ENCODE data around the gene SPEM1. TPM values are rescaled to one million over a fixed set of nuclear protein-coding genes. Genes with fewer than 3 reads are reported as not detected.

The SPEM1 gene
- total and polyA plus RNA-seq, 7 experiments from 2014 or later = not detected

DNA sequence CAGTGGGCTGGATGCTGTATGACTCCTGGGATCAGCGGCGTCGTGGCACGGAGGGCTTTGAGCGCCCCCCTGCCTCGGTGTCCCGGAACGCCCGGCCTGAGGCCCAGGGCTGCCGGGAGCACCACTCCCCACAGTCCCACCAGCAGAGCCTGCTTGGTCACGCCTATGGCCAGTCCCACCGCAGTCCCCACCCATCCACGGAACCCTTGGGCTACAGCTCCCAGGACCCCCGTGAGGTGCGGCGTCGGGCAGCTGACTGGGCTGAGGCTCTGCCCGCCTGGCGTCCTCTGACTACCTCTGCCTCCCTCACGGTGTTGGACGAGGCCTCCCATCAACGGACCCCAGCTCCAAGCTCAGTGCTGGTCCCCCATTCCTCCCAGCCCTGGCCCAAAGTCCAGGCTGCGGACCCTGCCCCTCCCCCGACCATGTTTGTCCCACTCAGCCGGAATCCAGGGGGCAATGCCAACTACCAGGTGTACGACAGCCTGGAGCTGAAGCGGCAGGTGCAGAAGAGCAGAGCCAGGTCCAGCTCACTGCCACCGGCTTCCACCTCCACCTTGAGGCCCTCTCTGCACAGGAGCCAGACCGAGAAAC lies 6.9 kb downstream of the SPEM1 start:
- no peaks in the 10 kb centered on the region for H3K27me3 ChIP-seq (ENCODE audit: control insufficient read depth in 2 of 2, insufficient read depth in 2 of 2, low read length in 2 of 2)
- Mint-ChIP-seq H3K4me1 (peaks cover 0 to 3% (median 0%) of the 10 kb centered on the region in 7 donors), H3K27ac (no peak overlapping the region), H3K4me3 (no peak overlapping the region), H3K27me3 (peaks cover 0 to 3% (median 0%) of the 10 kb centered on the region in 5 donors), H3K9me3 (peaks cover 0 to 2% (median 0%) of the 10 kb centered on the region in 11 donors), H3K36me3 (no peaks in the 10 kb centered on the region)
- no peaks in the 10 kb centered on the region for H3K36me3 ChIP-seq (ENCODE audit: control insufficient read depth in 2 of 3, insufficient read depth in 3 of 3, low read length in 3 of 3)
- ChIA-PET CTCF (no interaction called here), POLR2A (interaction anchor here (0.6 kb wide), 2 partner anchors 223 to 226 kb away, joined by 3 read pairs; no protein-coding TSS in a partner anchor)
- no peaks in the 10 kb centered on the region for H3K4me1 ChIP-seq (ENCODE audit: control insufficient read depth in 2 of 2, insufficient read depth in 2 of 2, low read length in 2 of 2)
- intact Hi-C loops (cut with micrococcal nuclease) = no loop called here
- H3K9me3 ChIP-seq (ENCODE audit: control insufficient read depth in 2 of 3, low read length in 3 of 3) = no peaks in the 10 kb centered on the region
- no peak for ATAC-seq
- DNase-seq = no peak
- H3K27ac ChIP-seq (ENCODE audit: low read depth, low read length) = no peak overlapping the region
- H3K4me3 ChIP-seq (ENCODE audit: low read length) = no peak overlapping the region

DNA sequence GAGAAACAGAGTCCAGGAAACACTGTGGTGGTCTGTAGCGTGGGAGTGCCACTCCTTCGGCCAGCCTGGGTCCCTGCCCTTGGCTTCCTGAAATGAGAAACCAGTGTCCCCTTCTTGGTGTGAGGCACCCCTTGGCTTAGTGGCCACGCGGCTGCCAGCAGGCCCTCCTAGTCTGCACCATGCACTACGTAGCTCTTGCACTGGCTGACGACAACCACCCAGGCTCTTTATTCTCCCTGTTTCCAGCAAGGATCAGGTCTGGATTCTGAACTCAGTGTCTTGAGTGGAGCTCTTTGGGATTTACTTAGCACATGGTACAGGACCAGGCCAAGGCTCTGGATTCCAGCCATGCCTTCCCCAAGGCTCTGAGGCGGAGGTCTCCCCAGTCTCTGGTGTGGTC lies 7.4 kb downstream of the SPEM1 start:
- ChIA-PET CTCF (no interaction called here), POLR2A (interaction anchor here (0.6 to 0.9 kb wide), 2 partner anchors 43 to 227 kb away, joined by 3 to 4 read pairs; no protein-coding TSS in a partner anchor)
- no peak for ATAC-seq
- Histone ChIP-seq H3K9me3 (ENCODE audit: control insufficient read depth in 2 of 3, low read length in 3 of 3) (no peaks in the 10 kb centered on the region), H3K36me3 (ENCODE audit: control insufficient read depth in 2 of 3, insufficient read depth in 3 of 3, low read length in 3 of 3) (no peaks in the 10 kb centered on the region), H3K27me3 (ENCODE audit: control insufficient read depth in 2 of 2, insufficient read depth in 2 of 2, low read length in 2 of 2) (no peaks in the 10 kb centered on the region), H3K27ac (ENCODE audit: low read depth, low read length) (no peak overlapping the region), H3K4me3 (ENCODE audit: low read length) (no peak overlapping the region), H3K4me1 (ENCODE audit: control insufficient read depth in 2 of 2, insufficient read depth in 2 of 2, low read length in 2 of 2) (no peaks in the 10 kb centered on the region)
- Mint-ChIP-seq H3K36me3 (no peaks in the 10 kb centered on the region), H3K4me3 (no peak overlapping the region), H3K27me3 (peaks cover 0 to 3% (median 0%) of the 10 kb centered on the region in 5 donors), H3K9me3 (peaks cover 0 to 2% (median 0%) of the 10 kb centered on the region in 11 donors), H3K27ac (no peak overlapping the region), H3K4me1 (peaks cover 0 to 3% (median 0%) of the 10 kb centered on the region in 7 donors)
- intact Hi-C loops (cut with micrococcal nuclease) = no loop called here
- no peak for DNase-seq

DNA sequence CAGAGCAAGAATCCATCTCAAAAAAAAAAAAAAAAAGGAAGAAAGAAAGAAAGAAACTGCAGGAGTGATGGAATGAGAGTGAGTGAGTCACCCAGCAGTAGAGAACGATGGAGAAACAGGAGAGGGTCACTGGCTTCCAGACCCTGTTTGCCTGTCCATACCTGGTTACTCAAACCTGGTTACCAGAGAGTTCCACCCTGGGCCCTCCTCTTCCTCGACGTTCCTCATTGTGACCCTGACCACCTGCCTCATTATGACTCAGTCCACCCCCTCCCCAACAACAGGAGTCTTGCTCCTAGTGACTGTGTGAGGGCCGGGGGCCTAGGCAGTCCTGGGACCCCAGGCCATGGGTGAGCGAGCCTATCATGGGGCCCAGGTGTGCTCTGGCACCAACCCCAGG lies 8.4 kb downstream of the SPEM1 start, which contains the start of gene SPEM3:
Gene SPEM3, plus strand, starts transcription at position 301 of the 400 bp plus-strand sequence. Its CDS starts 46 bp downstream, at position 347.
- Histone ChIP-seq H3K36me3 (ENCODE audit: control insufficient read depth in 2 of 3, insufficient read depth in 3 of 3, low read length in 3 of 3) (no peaks in the 10 kb centered on the region), H3K4me1 (ENCODE audit: control insufficient read depth in 2 of 2, insufficient read depth in 2 of 2, low read length in 2 of 2) (no peaks in the 10 kb centered on the region), H3K27me3 (ENCODE audit: control insufficient read depth in 2 of 2, insufficient read depth in 2 of 2, low read length in 2 of 2) (no peaks in the 10 kb centered on the region), H3K27ac (ENCODE audit: low read depth, low read length) (no peak within 1 kb of the TSS), H3K4me3 (ENCODE audit: low read length) (no peak within 1 kb of the TSS), H3K9me3 (ENCODE audit: control insufficient read depth in 2 of 3, low read length in 3 of 3) (no peaks in the 10 kb centered on the region)
- Mint-ChIP-seq H3K4me3 (no peak within 1 kb of the TSS), H3K9me3 (peaks cover 0 to 2% (median 0%) of the 10 kb centered on the region in 11 donors), H3K27ac (no peak within 1 kb of the TSS), H3K4me1 (peaks cover 0 to 3% (median 0%) of the 10 kb centered on the region in 7 donors), H3K27me3 (peaks cover 0 to 3% (median 0%) of the 10 kb centered on the region in 5 donors), H3K36me3 (no peaks in the 10 kb centered on the region)
- intact Hi-C loops (cut with micrococcal nuclease) = no loop called here
- ChIA-PET POLR2A (interaction anchor here (0.9 kb wide), 1 partner anchor 44 kb away, joined by 4 read pairs; no protein-coding TSS in a partner anchor), CTCF (no interaction called here)
- ATAC-seq = no peak
- no peak for DNase-seq

DNA sequence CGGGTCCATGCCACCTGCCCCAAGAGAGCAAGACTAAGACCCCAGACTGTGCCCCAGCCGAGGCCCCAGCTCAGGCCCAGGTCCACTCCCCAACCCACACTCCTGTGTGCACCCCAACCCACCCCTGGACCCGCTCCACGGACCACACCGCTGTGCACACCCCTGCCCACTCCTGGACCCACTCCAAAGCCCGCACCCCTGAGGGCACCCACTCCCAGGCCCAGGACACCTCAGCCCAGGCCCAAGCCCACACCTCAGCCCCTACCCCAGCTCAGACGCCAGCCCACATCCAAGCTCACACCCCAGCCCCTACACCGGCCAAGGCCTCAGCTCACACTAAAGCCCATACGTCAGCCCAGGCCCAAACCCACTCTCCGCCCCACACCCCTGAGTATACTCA lies 9.6 kb downstream of the SPEM1 start:
- no peak overlapping the region for H3K27ac Mint-ChIP-seq
- H3K27ac ChIP-seq (ENCODE audit: low read depth, low read length) = no peak overlapping the region

DNA sequence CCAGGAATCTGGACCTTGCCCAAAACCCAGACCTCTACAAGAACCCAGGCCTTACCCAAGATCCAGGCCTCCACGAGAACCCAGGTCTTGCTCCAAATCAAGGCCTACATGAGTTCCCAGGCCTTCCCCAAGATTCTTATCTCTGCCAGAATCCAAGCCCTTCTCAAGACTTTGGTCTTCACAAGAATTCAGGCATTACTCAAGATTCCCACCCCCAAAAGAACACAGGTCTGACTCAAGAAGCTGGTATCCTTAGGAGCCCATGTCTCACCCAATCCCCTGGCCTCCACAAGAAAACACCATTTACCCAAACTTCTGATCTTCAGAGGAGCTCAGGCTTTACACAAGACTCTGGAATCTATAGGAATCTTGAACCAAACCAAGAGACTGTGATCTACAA lies 11.1 kb downstream of the SPEM1 start:
- H3K36me3 ChIP-seq (ENCODE audit: control insufficient read depth in 2 of 3, insufficient read depth in 3 of 3, low read length in 3 of 3) = no peaks in the 10 kb centered on the region
- H3K4me3 Mint-ChIP-seq = no peak overlapping the region
- H3K27me3 Mint-ChIP-seq = peaks cover 0 to 2% (median 0%) of the 10 kb centered on the region in 5 donors
- no peaks in the 10 kb centered on the region for H3K36me3 Mint-ChIP-seq
- POLR2A ChIA-PET = interaction anchor here (1.2 to 1.6 kb wide), 2 partner anchors 22 to 75 kb away, joined by 3 to 5 read pairs; no protein-coding TSS in a partner anchor
- no peaks in the 10 kb centered on the region for H3K27me3 ChIP-seq (ENCODE audit: control insufficient read depth in 2 of 2, insufficient read depth in 2 of 2, low read length in 2 of 2)
- intact Hi-C loops (cut with micrococcal nuclease) = loop anchor here in 1 of 2 donors (10.0 kb wide), 1 partner anchor 416 kb away; the partner anchor contains the start of gene RNASEK
- H3K9me3 Mint-ChIP-seq = peaks cover 0 to 4% (median 0%) of the 10 kb centered on the region in 11 donors
- ATAC-seq = no peak
- CTCF ChIA-PET = interaction anchor here (1.0 kb wide), 1 partner anchor 51 kb away, joined by 3 read pairs; no protein-coding TSS in a partner anchor
- H3K27ac ChIP-seq (ENCODE audit: low read depth, low read length) = no peak overlapping the region
- peaks cover 7 to 12% (median 8%) of the 10 kb centered on the region in 7 donors for H3K4me1 Mint-ChIP-seq
- no peak overlapping the region for H3K4me3 ChIP-seq (ENCODE audit: low read length)
- DNase-seq = no peak
- no peaks in the 10 kb centered on the region for H3K9me3 ChIP-seq (ENCODE audit: control insufficient read depth in 2 of 3, low read length in 3 of 3)
- H3K4me1 ChIP-seq (ENCODE audit: control insufficient read depth in 2 of 2, insufficient read depth in 2 of 2, low read length in 2 of 2) = peaks cover 3 to 4% of the 10 kb centered on the region in 2 donors
- no peak overlapping the region for H3K27ac Mint-ChIP-seq

More for the DNA sequence above, 9.6 kb downstream of the SPEM1 start:
- Mint-ChIP-seq H3K9me3 (peaks cover 0 to 2% (median 0%) of the 10 kb centered on the region in 11 donors), H3K4me1 (peaks cover 0 to 3% (median 0%) of the 10 kb centered on the region in 7 donors), H3K4me3 (no peak overlapping the region), H3K36me3 (no peaks in the 10 kb centered on the region), H3K27me3 (peaks cover 0 to 3% (median 0%) of the 10 kb centered on the region in 5 donors)
- ChIA-PET CTCF (no interaction called here), POLR2A (no interaction called here)
- intact Hi-C loops (cut with micrococcal nuclease) = loop anchor here in 1 of 2 donors (10.0 kb wide), 1 partner anchor 415 kb away; the partner anchor contains the start of gene RNASEK
- no peak for DNase-seq
- Histone ChIP-seq H3K9me3 (ENCODE audit: control insufficient read depth in 2 of 3, low read length in 3 of 3) (no peaks in the 10 kb centered on the region), H3K4me3 (ENCODE audit: low read length) (no peak overlapping the region), H3K36me3 (ENCODE audit: control insufficient read depth in 2 of 3, insufficient read depth in 3 of 3, low read length in 3 of 3) (no peaks in the 10 kb centered on the region), H3K27me3 (ENCODE audit: control insufficient read depth in 2 of 2, insufficient read depth in 2 of 2, low read length in 2 of 2) (no peaks in the 10 kb centered on the region), H3K4me1 (ENCODE audit: control insufficient read depth in 2 of 2, insufficient read depth in 2 of 2, low read length in 2 of 2) (no peaks in the 10 kb centered on the region)
- ATAC-seq = peak; percentile 29

DNA sequence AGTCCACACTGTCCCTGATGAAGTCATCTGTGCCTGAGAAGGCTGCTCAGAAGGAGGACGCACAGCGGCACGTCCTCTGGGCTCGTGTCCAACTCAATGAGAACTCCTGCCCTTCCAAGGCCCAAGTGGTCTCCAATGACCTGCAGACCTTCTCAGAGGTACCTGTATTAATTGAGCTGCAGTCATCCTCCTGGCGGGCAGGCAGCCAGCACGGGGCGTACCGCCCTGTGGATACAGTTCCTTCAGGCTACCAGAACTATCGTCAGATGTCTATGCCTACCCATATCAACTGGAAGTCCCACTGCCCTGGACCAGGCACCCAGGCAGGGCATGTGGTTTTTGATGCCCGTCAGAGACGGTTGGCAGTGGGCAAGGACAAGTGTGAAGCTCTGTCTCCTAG lies 12.2 kb downstream of the SPEM1 start:
- POLR2A ChIA-PET = interaction anchor here (1.2 to 1.6 kb wide), 2 partner anchors 23 to 76 kb away, joined by 3 to 5 read pairs; no protein-coding TSS in a partner anchor
- no peaks in the 10 kb centered on the region for H3K27me3 ChIP-seq (ENCODE audit: control insufficient read depth in 2 of 2, insufficient read depth in 2 of 2, low read length in 2 of 2)
- peaks cover 0 to 2% (median 0%) of the 10 kb centered on the region in 11 donors for H3K9me3 Mint-ChIP-seq
- CTCF ChIA-PET = no interaction called here
- H3K36me3 Mint-ChIP-seq = no peaks in the 10 kb centered on the region
- peak overlapping the region in 1 of 9 donors; percentile 38 for H3K27ac Mint-ChIP-seq
- intact Hi-C loops (cut with micrococcal nuclease) = loop anchor here in 1 of 2 donors (10.0 kb wide), 1 partner anchor 417 kb away; the partner anchor contains the start of gene RNASEK
- no peak overlapping the region for H3K4me3 ChIP-seq (ENCODE audit: low read length)
- ATAC-seq (no peak), DNase-seq (no peak)
- H3K36me3 ChIP-seq (ENCODE audit: control insufficient read depth in 2 of 3, insufficient read depth in 3 of 3, low read length in 3 of 3) = no peaks in the 10 kb centered on the region
- H3K4me1 ChIP-seq (ENCODE audit: control insufficient read depth in 2 of 2, insufficient read depth in 2 of 2, low read length in 2 of 2) = peaks cover 9 to 13% of the 10 kb centered on the region in 2 donors
- no peak overlapping the region for H3K27ac ChIP-seq (ENCODE audit: low read depth, low read length)
- H3K27me3 Mint-ChIP-seq = peaks cover 0 to 2% (median 0%) of the 10 kb centered on the region in 5 donors
- no peaks in the 10 kb centered on the region for H3K9me3 ChIP-seq (ENCODE audit: control insufficient read depth in 2 of 3, low read length in 3 of 3)
- H3K4me3 Mint-ChIP-seq = no peak overlapping the region
- peaks cover 7 to 20% (median 13%) of the 10 kb centered on the region in 7 donors for H3K4me1 Mint-ChIP-seq

All from naive thymus-derived CD4-positive, alpha-beta T cell (primary cell).